GM12864 (cell line): ENCODE results near the gene ABCB1.
"Not testable (repeated sequence)": the region's sequence is repeated elsewhere in the genome, so short reads cannot be mapped to it uniquely, and the experiment has no call there.

Source experiments
- DNase-seq: peaks from one replicate; pipeline ENCODE4 v3.0.0-alpha.2; 2011; ENCODE audit warnings: low read depth
- H3K4me3 ChIP-seq: 2 replicates; pipeline ENCODE4 v1.5.1; 2011; ENCODE audit warnings: mild to moderate bottlenecking, low read depth, low read length, control low read depth
- CTCF ChIP-seq: IDR thresholded peaks from 2 replicates; pipeline ENCODE4 v1.5.1; 2011; ENCODE audit warnings: low read depth, mild to moderate bottlenecking, moderate library complexity, low read length, control low read depth, inconsistent platforms; ENCODE audit errors: missing control alignments

The ABCB1 gene

GRCh38 chr7:87463982-87464381 is 136.7 kb downstream of the ABCB1 start:
- DNase-seq: no peak
- TF ChIP-seq CTCF: no peak
- no peak overlapping the region for H3K4me3 ChIP-seq

- not testable (repeated sequence) for H3K4me3 ChIP-seq, DNase-seq
Observed at GRCh38 chr7:87460444-87460843, 140.2 kb downstream of the ABCB1 start.

- no peak for TF ChIP-seq CTCF
- DNase-seq: no peak
Observed at GRCh38 chr7:87459941-87460340, 140.7 kb downstream of the ABCB1 start.

GRCh38 chr7:87458148-87458547 is 142.5 kb downstream of the ABCB1 start:
- DNase-seq: no peak
- H3K4me3 ChIP-seq: no peak overlapping the region
- TF ChIP-seq CTCF: no peak

More at GRCh38 chr7:87459941-87460340, 140.7 kb downstream of the ABCB1 start:
- no peak overlapping the region for H3K4me3 ChIP-seq

GRCh38 chr7:87456247-87456646 is 144.4 kb downstream of the ABCB1 start:
- DNase-seq: no peak
- H3K4me3 ChIP-seq: no peak overlapping the region
- no peak for TF ChIP-seq CTCF
